SJSA1 (cell line): Measurements from ENCODE around the gene PRF1. TPM values are rescaled to one million over a fixed set of nuclear protein-coding genes. Genes with fewer than 3 reads are reported as not detected.

Experiments used
- DNase-seq, 2 experiments: peaks; one replicate each; pipeline ENCODE4 v3.0.0-alpha.2; 2015 to 2020; ENCODE audit warnings: low spot score in 2 of 2, low read depth in 1 of 2
- H3K27ac ChIP-seq: fragments of 250-450 bp; sonication (Bioruptor Pico); 2 replicates; pipeline ENCODE4 v1.5.1; 2020; ENCODE audit warnings: mild to moderate bottlenecking, moderate library complexity
- H3K27me3 ChIP-seq: fragments of 250-450 bp; sonication (Bioruptor Pico); replicated peaks from 2 replicates; pipeline ENCODE4 v1.5.1; 2020; ENCODE audit warnings: mild to moderate bottlenecking, moderate library complexity
- H3K36me3 ChIP-seq: fragments of 250-450 bp; sonication (Bioruptor Pico); 2 replicates; pipeline ENCODE4 v1.5.1; 2020; ENCODE audit warnings: mild to moderate bottlenecking
- H3K4me1 ChIP-seq: fragments of 250-450 bp; sonication (Bioruptor Pico); replicated peaks from 2 replicates; pipeline ENCODE4 v1.6.1; 2021; ENCODE audit warnings: mild to moderate bottlenecking
- H3K4me3 ChIP-seq: fragments of 250-450 bp; sonication (Bioruptor Pico); 2 replicates; pipeline ENCODE4 v1.5.1; 2020; ENCODE audit warnings: mild to moderate bottlenecking
- H3K9me3 ChIP-seq: fragments of 250-450 bp; sonication (Bioruptor Pico); replicated peaks from 2 replicates; pipeline ENCODE4 v1.5.1; 2020; ENCODE audit warnings: mild to moderate bottlenecking
- total RNA-seq: library from RNA; depleted of rRNA; stranded (reverse); fragments of >200 nt; shearing (Covaris generic); gene quantifications from 2 replicates; pipeline ENCODE4 v1.2.3, GENCODE V29; 2014; rRNA removed

The PRF1 gene
- total RNA-seq, 1 experiment from 2014 or later = not detected

DNA sequence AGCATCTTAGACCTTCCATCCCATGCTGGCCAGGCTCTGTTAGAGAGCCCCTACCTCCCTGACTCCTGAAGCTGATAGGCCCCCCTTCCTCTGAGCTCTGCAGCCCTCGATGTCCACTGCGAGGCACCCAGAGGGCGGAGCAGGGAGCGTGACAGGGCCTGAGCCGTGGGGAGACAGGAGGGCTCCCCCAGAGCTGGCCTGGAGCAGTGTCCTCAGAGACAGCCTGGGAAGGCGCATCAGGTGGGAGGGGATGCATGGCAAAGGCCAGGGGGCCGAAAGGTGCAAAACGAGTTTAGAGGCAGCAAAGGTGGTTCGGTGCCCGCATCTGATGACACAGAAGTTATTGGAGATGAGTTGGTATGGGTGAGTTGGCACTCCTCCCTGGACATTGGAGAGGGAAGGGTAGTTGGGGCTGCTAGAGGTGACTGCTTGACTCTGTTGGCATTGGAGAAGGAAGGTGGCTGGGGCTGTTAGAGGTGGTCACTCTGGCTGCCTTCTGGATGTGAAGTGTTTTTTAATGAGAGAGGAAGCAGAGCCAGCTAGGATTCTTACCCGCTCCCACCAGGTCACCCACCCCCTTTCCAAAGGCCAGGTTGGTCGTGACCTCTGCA is 53.1 kb downstream of the PRF1 start:
- Histone ChIP-seq H3K27ac (no peak overlapping the region), H3K36me3 (no peaks in the 10 kb centered on the region), H3K4me3 (no peak overlapping the region), H3K27me3 (no peaks in the 10 kb centered on the region), H3K4me1 (peaks cover 20% of the 10 kb centered on the region), H3K9me3 (no peaks in the 10 kb centered on the region)
- DNase-seq = peak in 1 of 2 experiments; percentile 25

Other genes starting within 250 kb of the PRF1 start
- gene LRRC20, start 220.1 kb downstream of the PRF1 start, total RNA-seq = 17.5 and 30.7 TPM in 2 replicates
- gene EIF4EBP2, start 198.6 kb downstream of the PRF1 start, total RNA-seq = 30.3 and 42.4 TPM in 2 replicates
- not detected in 2 replicates for gene NODAL, start 161.1 kb downstream of the PRF1 start, total RNA-seq
- gene PALD1, start 124.0 kb downstream of the PRF1 start, total RNA-seq = not detected in 2 replicates
- gene ADAMTS14, start 69.8 kb upstream of the PRF1 start, total RNA-seq = 0.66 and 1.2 TPM in 2 replicates
- not detected in 2 replicates for gene TBATA, start 182.6 kb upstream of the PRF1 start, total RNA-seq
- 58.3 and 77.2 TPM in 2 replicates for gene SGPL1, start 213.2 kb upstream of the PRF1 start, total RNA-seq